A549 treated with AZD2906 at 1 μM for 4 hours (cell line): ENCODE measurements around the gene DTWD1. TPM values are rescaled to one million over a fixed set of nuclear protein-coding genes. Genes with fewer than 3 reads are reported as not detected.

ENCODE experiments used
- total RNA-seq: library from RNA; stranded (reverse); fragments of 200-300 nt; extraction: Qiagen RNA extraction; gene quantifications from 5 replicates; pipeline ENCODE4 v1.2.3, GENCODE V29; 2022

DTWD1 gene
- total RNA-seq, result 17.6 to 20.1 TPM (median 19.1 TPM) in 5 replicates

DNA sequence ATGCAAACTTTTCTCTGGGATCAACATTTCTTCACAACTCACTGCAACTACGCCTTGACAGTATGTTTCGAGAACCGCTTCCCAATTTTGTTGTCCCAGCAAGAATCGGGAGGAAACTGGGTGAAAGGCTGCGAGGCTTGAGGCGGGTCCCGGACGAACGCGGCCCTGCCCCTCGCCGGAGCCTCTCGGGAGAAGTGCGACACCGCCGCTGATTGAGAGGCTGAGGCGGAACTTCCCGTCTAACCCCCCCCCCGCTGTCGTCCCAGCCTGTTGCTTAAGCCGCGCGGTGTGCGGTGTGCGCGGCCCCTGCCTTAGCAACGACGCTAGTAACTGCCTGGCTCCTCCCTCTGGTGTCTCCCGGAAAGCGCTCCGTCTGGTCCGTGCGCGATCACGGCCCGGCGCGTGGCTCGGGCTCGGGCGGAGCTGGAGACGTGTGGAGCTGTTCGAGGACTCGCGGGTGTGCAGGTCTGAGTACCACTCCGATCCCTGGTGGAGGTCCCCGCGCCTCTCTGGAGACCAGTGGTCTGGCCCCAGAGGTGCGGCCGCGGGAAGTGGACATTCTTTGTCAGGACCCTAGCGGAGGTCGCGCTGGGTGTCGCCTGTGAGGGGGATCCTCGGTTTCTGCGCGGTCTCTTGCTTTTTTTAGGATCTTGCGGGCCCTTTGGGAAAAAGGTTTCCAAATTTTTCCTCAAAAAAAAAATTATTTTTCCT is at the start of gene DTWD1, which contains the start of gene FAM227B:
DTWD1 (plus strand) TSS at position 391 of the 711 bp plus-strand sequence. CDS start 4,120 bp downstream, outside the sequence.
FAM227B (minus strand) TSS at position 161 of the 711 bp plus-strand sequence. CDS start 5,647 bp downstream, outside the sequence.

Other genes starting within 250 kb of the DTWD1 start
- gene FGF7, start 197.8 kb upstream of the DTWD1 start, total RNA-seq, result not detected in 5 replicates
- gene FAM227B, start 230 bp upstream of the DTWD1 start, total RNA-seq, result 0.83 to 1.3 TPM (median 1.1 TPM) in 5 replicates